ENCODE data around the gene PIP4K2C.
"Not testable (repeated sequence)": the region's sequence is repeated elsewhere in the genome, so short reads cannot be mapped to it uniquely, and the experiment has no call there.

The PIP4K2C gene

GRCh38 chr12:57632073-57632957 is 41.3 kb downstream of the PIP4K2C start:
- H3K27me3 ChIP-seq (ENCODE audit: control insufficient read depth, insufficient read depth, low read length) = peaks cover 13% of the 10 kb centered on the region
- peak overlapping the region; percentile 58 for H3K4me3 ChIP-seq (ENCODE audit: low read length)
- no peak overlapping the region for H3K9ac ChIP-seq (ENCODE audit: low read length)
- H3K36me3 ChIP-seq (ENCODE audit: control insufficient read depth, insufficient read depth, low read length) = no peaks in the 10 kb centered on the region
- no peak overlapping the region for H3K27ac ChIP-seq (ENCODE audit: low read depth, low read length)
- no peaks in the 10 kb centered on the region for H3K4me1 ChIP-seq (ENCODE audit: control insufficient read depth, insufficient read depth, low read length)

GRCh38 chr12:57632958-57633840 is 42.2 kb downstream of the PIP4K2C start, which contains the start of gene B4GALNT1:
Gene B4GALNT1, minus strand, starts transcription at chr12:57633201. Its CDS starts 1,069 bp downstream, at chr12:57632132.
- H3K27me3 ChIP-seq (ENCODE audit: control insufficient read depth, insufficient read depth, low read length) = peaks cover 11% of the 10 kb centered on the region
- H3K4me3 ChIP-seq (ENCODE audit: low read length) = peak within 1 kb of the TSS; percentile 58
- no peaks in the 10 kb centered on the region for H3K4me1 ChIP-seq (ENCODE audit: control insufficient read depth, insufficient read depth, low read length)
- H3K27ac ChIP-seq (ENCODE audit: low read depth, low read length) = no peak within 1 kb of the TSS
- no peaks in the 10 kb centered on the region for H3K36me3 ChIP-seq (ENCODE audit: control insufficient read depth, insufficient read depth, low read length)
- H3K9ac ChIP-seq (ENCODE audit: low read length) = no peak within 1 kb of the TSS

- not testable (repeated sequence) for H3K27ac ChIP-seq (ENCODE audit: low read depth, low read length); H3K4me1 ChIP-seq (ENCODE audit: control insufficient read depth, insufficient read depth, low read length); H3K36me3 ChIP-seq (ENCODE audit: control insufficient read depth, insufficient read depth, low read length); H3K4me3 ChIP-seq (ENCODE audit: low read length); H3K9ac ChIP-seq (ENCODE audit: low read length); H3K27me3 ChIP-seq (ENCODE audit: control insufficient read depth, insufficient read depth, low read length)
Observed at GRCh38 chr12:57636731-57637130, 45.7 kb downstream of the PIP4K2C start.

- H3K4me3 ChIP-seq (ENCODE audit: low read length) = no peak overlapping the region
- H3K4me1 ChIP-seq (ENCODE audit: control insufficient read depth, insufficient read depth, low read length) = no peaks in the 10 kb centered on the region
- no peak overlapping the region for H3K27ac ChIP-seq (ENCODE audit: low read depth, low read length)
- H3K36me3 ChIP-seq (ENCODE audit: control insufficient read depth, insufficient read depth, low read length) = no peaks in the 10 kb centered on the region
- H3K9ac ChIP-seq (ENCODE audit: low read length) = no peak overlapping the region
- H3K27me3 ChIP-seq (ENCODE audit: control insufficient read depth, insufficient read depth, low read length) = peaks cover 3% of the 10 kb centered on the region
Observed at GRCh38 chr12:57637364-57637763, 46.4 kb downstream of the PIP4K2C start.

GRCh38 chr12:57638096-57638495 is 47.1 kb downstream of the PIP4K2C start:
- peaks cover 3% of the 10 kb centered on the region for H3K27me3 ChIP-seq (ENCODE audit: control insufficient read depth, insufficient read depth, low read length)
- no peak overlapping the region for H3K27ac ChIP-seq (ENCODE audit: low read depth, low read length)
- H3K36me3 ChIP-seq (ENCODE audit: control insufficient read depth, insufficient read depth, low read length) = no peaks in the 10 kb centered on the region
- no peaks in the 10 kb centered on the region for H3K4me1 ChIP-seq (ENCODE audit: control insufficient read depth, insufficient read depth, low read length)
- H3K4me3 ChIP-seq (ENCODE audit: low read length) = no peak overlapping the region
- no peak overlapping the region for H3K9ac ChIP-seq (ENCODE audit: low read length)

GRCh38 chr12:57640175-57641042 is 49.4 kb downstream of the PIP4K2C start:
- H3K36me3 ChIP-seq (ENCODE audit: control insufficient read depth, insufficient read depth, low read length) = no peaks in the 10 kb centered on the region
- H3K9ac ChIP-seq (ENCODE audit: low read length) = no peak overlapping the region
- H3K4me1 ChIP-seq (ENCODE audit: control insufficient read depth, insufficient read depth, low read length) = no peaks in the 10 kb centered on the region
- H3K27ac ChIP-seq (ENCODE audit: low read depth, low read length) = no peak overlapping the region
- H3K4me3 ChIP-seq (ENCODE audit: low read length) = no peak overlapping the region
- H3K27me3 ChIP-seq (ENCODE audit: control insufficient read depth, insufficient read depth, low read length) = peaks cover 3% of the 10 kb centered on the region

GRCh38 chr12:57641699-57642442 is 50.9 kb downstream of the PIP4K2C start:
- Histone ChIP-seq H3K27me3 (ENCODE audit: control insufficient read depth, insufficient read depth, low read length) (peaks cover 3% of the 10 kb centered on the region), H3K9ac (ENCODE audit: low read length) (no peak overlapping the region), H3K27ac (ENCODE audit: low read depth, low read length) (no peak overlapping the region), H3K4me3 (ENCODE audit: low read length) (no peak overlapping the region), H3K4me1 (ENCODE audit: control insufficient read depth, insufficient read depth, low read length) (no peaks in the 10 kb centered on the region), H3K36me3 (ENCODE audit: control insufficient read depth, insufficient read depth, low read length) (no peaks in the 10 kb centered on the region)

- H3K27ac ChIP-seq (ENCODE audit: low read depth, low read length); H3K4me1 ChIP-seq (ENCODE audit: control insufficient read depth, insufficient read depth, low read length); H3K27me3 ChIP-seq (ENCODE audit: control insufficient read depth, insufficient read depth, low read length); H3K9ac ChIP-seq (ENCODE audit: low read length); H3K36me3 ChIP-seq (ENCODE audit: control insufficient read depth, insufficient read depth, low read length); H3K4me3 ChIP-seq (ENCODE audit: low read length): not testable (repeated sequence)
Observed at GRCh38 chr12:57645990-57646658, 55.1 kb downstream of the PIP4K2C start.

- H3K9ac ChIP-seq (ENCODE audit: low read length); H3K36me3 ChIP-seq (ENCODE audit: control insufficient read depth, insufficient read depth, low read length); H3K27me3 ChIP-seq (ENCODE audit: control insufficient read depth, insufficient read depth, low read length): not testable (repeated sequence)
Observed at GRCh38 chr12:57646659-57647049, 55.7 kb downstream of the PIP4K2C start.

More at GRCh38 chr12:57646659-57647049, 55.7 kb downstream of the PIP4K2C start:
- not testable (repeated sequence) for H3K4me3 ChIP-seq (ENCODE audit: low read length); H3K27ac ChIP-seq (ENCODE audit: low read depth, low read length); H3K4me1 ChIP-seq (ENCODE audit: control insufficient read depth, insufficient read depth, low read length)
